ENCODE data around the gene MBOAT7.
"Not testable (repeated sequence)": the region's sequence is repeated elsewhere in the genome, so short reads cannot be mapped to it uniquely, and the experiment has no call there.

MBOAT7 gene

GRCh38 chr19:54188215-54188871 is 1.0 kb downstream of the MBOAT7 start:
- no peak for DNase-seq (ENCODE audit: low read depth)

DNA sequence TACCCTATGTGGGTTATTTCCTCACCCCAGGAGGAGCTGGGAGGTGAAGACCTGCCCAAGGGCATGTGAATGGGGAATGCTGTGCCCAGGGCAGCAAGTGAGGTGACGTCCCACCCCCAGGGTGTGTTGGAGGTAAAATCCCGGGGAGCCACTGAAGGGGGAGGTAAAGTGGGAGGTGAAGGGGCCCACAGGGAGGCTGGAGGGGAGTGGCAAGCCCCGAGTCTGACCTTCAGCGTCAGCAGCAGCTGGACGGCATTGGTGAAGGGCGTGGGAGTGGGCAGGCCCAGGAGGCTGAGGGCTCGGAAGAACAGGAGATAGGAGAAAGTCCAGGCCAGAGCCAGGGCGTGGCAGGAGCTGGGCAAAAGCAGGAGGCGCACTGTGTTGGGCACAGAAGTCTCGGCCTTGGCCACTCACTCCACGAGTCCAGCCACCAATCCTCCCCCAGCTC is 2.4 kb downstream of the MBOAT7 start:
- no peak for DNase-seq (ENCODE audit: low read depth)

DNA sequence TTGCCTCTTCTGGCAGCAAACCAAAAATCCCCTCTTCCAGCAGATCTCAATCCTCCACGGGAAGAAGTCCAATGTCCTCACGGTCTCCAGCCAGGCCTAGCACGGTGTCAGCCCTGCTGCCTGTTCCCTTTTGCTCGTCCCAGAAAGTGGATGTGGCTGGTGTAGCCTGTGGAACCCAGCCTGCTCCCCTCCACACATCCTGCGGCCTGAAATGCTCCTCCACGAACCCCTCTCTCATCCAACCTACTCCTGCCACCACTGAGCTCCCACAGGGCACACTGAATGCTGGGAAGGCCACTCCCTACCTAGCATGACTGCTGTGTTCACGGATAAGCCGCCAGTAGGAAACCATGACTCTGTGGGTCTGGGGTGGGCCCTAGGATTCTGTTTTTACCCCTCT is 3.0 kb downstream of the MBOAT7 start:
- DNase-seq (ENCODE audit: low read depth) = no peak

DNA sequence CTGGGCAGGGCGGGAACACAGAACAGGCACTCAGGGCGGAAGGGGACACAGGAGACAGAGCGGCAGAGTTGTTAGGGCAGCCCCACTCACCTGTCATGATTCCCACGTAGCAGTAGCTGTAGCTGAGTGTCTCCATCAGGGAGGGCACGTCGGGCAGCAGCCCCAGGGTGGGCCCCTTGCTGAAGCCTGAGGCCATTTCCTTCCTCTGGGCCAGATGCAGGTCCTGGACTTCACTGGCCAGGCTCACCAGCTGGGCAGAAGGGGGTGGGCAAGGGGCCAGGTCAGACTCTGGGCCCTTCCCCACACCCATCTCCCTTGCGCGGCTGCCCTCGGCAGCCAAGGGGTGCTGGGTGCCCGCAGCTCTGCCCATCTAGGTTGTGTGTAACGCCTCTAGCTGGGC is 5.9 kb downstream of the MBOAT7 start:
- no peak for DNase-seq (ENCODE audit: low read depth)

- not testable (repeated sequence) for DNase-seq (ENCODE audit: low read depth)
These were observed 7.5 kb downstream of the MBOAT7 start for GRCh38 chr19:54181894-54182293.

DNA sequence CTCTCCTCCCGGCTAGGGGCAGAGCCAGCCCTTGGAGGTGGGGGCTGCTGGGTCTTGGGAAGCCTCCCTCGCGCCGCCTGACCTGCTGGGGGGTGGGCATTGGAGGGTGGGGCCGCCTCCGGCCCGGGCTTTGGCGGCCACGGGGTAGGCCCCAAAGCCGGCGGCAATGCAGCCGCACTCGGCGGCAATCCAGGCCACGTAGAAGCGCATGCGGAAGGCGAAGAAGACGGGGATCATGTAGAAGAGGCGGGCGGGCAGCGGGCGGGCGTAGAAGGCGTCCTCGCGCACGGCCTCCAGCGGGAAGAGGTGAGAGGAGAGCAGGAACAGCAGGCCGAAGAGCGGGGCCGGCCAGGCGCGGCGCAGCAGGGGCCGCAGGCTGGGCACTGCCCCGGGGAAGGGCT is 8.7 kb downstream of the MBOAT7 start:
- no peak for DNase-seq (ENCODE audit: low read depth)

GRCh38 chr19:54179921-54180461 is 9.4 kb downstream of the MBOAT7 start:
- DNase-seq (ENCODE audit: low read depth) = no peak

- no peak for DNase-seq (ENCODE audit: low read depth)
These were observed 10.0 kb downstream of the MBOAT7 start for GRCh38 chr19:54179262-54179852.

GRCh38 chr19:54178581-54179261 is 10.7 kb downstream of the MBOAT7 start:
- DNase-seq (ENCODE audit: low read depth) = no peak

DNA sequence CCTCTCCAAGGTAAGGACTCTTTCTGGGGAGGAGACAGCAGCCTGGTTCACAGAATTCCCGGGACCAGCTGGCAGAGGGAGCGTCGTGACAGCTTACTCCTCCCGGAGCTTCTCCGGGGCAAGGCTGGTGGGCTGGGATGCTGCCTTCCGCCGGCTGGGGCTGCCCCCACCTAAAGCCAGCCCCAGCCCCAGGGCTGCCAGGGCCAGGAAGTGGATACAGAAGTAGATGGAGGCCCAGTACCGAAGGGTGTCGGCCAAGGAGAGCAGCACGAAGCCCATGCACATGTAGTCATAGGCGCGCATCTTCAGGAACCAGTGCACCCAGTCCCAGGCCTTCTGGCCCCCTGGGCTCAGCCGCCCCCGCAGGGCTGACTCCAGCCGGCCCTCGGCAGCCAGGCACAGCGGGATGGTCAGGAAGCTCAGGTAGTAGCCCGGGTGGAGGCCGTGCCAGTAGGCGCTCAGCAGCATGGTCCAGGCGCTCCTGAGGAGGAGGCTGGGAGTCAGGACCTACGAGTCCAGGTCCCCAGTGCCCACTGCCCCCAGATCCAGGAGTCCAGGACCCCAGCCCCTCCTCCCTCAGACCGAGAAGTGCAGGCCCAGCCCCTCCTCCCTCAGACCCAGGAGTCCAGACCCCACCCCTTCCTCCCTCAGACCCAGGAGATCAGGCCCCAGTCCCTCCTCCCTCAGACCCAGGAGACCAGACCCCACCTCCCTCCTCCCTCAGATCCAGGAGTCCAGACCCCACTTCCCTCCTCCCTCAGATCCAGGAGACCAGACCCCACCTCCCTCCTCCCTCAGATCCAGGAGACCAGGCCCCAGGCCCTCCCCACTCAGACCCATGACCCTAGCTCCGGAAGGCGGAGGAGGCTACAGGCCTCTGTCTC is 15.2 kb downstream of the MBOAT7 start:
- no peak for DNase-seq (ENCODE audit: low read depth)

DNA sequence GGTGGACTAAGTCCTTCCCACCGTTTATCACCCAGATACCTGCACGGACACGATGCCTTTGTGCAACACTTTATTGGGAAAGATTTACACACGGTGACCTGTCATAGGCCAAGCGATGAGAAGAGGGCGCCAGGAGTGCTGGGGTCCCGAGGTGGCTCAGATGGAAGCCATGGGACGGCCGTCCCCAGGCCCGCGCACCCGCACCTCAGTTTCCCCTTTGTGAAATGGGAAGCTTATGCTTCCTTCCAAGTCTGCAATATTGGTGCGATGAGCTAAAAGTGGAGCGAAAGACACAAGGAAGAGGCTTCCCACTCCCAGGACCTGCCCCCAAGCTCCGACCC is 16.1 kb downstream of the MBOAT7 start:
- no peak for DNase-seq (ENCODE audit: low read depth)

GRCh38 chr19:54172471-54173358 is 16.7 kb downstream of the MBOAT7 start, which contains the start of gene TMC4:
Gene TMC4, minus strand, starts transcription at chr19:54173160. Its CDS starts 43 bp downstream, at chr19:54173117.
- DNase-seq (ENCODE audit: low read depth) = no peak

DNA sequence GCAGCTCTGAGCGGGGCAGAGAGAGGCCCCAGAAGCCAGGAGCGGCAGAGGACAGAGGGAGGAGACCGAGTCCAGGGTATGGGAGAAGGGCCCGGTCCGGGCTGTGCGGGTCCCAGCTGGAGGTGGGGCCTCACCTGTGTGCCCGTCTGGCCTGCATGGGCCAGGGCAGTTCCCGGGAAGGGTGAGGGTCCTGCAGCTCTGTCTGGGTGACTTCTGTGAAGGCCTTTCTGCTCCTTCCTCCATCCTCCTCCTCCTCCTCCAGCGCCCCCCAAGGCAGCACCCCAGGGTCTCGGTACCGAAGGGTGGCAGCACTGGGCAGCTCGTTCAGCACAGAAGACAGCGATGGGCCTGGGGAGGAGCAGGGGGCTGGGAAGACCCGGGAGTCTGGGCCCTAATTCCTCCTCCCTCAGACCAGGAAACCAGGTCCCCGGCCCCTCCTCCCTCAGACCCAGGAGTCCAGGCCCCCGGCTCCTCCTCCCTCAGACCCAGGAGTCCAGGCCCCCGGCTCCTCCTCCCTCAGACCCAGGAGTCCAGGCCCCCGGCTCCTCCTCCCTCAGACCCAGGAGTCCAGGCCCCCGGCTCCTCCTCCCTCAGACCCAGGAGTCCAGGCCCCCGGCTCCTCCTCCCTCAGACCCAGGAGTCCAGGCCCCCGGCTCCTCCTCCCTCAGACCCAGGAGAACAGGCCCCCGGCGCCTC is 17.5 kb downstream of the MBOAT7 start:
- DNase-seq (ENCODE audit: low read depth) = not testable (repeated sequence)

DNA sequence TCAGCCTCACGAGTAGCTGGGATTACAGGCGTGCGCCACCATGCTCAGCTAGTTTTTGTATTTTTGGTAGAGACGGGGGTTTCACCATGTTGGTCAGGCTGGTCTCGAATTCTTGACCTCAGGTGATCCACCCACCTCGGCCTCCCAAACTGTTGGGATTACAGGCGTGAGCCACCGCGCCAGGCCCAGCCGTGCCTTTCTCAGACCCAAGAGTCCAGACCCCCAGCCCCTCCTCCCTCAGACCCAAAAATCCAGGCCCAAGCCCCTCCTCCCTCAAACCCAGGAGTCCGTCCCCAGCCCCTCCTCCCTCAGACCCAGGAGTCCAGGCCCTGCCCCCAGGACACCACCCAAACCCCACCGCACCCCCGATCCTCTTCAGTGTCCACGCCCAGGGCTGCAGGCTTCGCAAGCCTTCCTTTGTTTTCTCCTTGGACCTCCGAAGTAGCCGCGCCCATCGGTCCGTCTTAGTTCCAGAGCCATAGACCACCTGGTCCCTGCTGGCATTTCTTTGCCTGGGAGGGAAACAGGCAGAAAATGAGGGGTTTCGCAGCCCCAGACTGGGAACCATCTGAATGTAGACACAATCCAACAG is 20.1 kb downstream of the MBOAT7 start:
- no peak for DNase-seq (ENCODE audit: low read depth)

DNA sequence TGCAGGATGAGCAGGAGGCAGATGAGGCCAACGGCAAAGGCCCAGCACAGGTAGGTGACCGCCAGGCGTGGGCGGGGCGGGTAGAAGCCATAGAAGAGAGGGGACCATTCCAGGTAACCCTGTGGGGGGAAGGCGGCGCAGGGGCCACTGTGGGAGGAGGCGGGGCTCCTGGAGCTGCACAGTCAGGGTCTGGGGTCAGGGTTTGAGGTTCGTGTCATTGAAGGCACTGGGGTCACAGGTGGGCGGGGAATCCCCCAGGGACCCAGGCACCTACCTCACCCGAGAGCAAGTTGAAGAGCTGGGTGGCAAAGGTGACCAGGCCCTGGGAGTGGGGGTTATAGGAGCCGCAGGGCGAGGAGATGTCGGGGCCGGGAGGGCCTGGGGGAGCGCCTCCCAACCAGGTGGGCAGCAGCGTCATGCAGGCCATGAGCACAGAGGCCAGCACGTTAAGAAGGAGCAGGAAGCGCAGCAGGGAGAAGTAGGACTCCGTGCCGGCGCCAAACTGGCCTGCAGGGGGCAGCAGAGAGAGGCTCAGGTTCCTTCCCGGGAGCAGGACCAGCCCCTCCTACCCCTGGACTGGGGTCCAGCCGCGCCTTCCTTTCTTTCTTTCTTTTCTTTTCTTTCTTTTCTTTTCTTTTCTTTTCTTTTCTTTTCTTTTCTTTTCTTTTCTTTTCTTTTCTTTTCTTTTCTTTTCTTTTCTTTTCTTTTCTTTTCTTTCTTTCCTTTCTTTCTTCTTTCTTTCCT is 21.0 kb downstream of the MBOAT7 start:
- peak; percentile 98 for DNase-seq (ENCODE audit: low read depth)

DNA sequence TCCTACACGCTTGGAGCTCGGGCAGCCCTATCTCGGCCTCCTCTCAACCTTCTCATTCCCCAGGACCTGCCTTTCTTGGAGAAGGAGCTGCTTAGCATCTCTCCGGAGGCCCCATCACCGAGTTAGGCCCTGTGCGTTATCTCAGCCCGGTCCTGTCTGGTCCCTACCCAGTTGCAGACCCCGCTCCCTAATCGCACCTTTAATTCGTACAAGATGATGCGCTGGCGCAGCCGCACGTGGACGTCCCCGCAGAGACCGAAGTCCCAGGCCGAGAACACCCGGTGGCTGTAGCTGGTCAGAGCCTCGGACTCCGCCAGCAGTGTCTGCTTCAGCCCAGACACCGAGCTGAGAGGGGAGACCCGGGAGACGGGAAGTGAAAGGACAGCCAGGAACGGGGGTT is 24.2 kb downstream of the MBOAT7 start:
- DNase-seq (ENCODE audit: low read depth) = no peak

DNA sequence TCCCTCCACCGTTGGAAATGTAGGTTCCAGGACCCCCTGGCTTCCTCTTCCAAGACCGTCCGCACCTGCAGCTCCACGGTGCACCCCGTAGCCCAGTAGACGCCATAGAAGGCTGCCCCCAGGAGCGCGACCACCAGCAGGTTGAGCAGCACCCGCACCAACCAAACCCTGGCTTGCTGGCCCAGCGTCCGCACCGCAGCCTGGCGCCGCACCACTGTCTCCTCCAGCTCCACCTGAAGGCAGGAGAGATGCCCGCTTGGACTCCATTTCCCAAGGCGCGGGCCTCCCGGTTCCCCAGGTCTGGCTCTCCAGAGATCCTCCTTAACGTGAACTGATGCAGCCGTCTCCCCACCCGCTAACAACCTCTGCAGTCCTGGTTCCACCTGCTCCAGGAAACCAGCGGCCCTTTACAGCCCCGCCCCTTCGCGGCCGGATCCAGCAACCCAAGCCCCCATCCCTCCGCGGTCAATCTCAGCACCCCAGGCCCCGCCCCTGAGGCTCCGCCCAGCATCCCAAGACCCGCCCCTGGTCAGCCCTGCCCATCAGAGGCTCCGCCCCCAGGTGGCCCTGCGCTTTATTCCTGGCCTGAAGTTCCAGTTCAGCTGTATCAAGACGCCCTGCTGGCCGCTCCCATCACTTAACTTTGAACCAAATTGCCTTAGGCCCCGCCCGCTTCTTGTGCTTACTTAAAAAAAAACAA is 24.9 kb downstream of the MBOAT7 start:
- peak; percentile 26 for DNase-seq (ENCODE audit: low read depth)

DNA sequence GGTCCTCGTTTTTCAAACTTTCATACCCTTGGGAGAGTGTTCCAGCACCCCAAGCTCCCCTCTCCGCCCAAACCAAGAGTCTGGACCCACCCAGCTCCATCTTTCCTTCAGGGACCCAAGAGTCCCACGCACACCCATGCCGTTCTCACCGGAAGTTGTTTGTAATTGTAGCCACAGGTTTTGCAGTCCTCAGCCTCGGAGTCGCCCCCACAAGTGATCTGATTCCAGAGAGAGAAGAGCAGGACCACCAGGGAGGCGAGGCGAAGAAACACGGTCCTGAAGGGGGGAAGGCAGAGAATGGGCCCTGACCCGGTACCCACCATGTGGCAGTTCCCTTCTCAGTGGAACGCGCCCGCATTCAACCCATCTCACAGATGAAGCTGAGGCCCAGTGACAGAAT is 26.5 kb downstream of the MBOAT7 start:
- DNase-seq (ENCODE audit: low read depth) = no peak
